ENCODE data around the gene ETHE1.

- TF ChIP-seq, protein P1, sequence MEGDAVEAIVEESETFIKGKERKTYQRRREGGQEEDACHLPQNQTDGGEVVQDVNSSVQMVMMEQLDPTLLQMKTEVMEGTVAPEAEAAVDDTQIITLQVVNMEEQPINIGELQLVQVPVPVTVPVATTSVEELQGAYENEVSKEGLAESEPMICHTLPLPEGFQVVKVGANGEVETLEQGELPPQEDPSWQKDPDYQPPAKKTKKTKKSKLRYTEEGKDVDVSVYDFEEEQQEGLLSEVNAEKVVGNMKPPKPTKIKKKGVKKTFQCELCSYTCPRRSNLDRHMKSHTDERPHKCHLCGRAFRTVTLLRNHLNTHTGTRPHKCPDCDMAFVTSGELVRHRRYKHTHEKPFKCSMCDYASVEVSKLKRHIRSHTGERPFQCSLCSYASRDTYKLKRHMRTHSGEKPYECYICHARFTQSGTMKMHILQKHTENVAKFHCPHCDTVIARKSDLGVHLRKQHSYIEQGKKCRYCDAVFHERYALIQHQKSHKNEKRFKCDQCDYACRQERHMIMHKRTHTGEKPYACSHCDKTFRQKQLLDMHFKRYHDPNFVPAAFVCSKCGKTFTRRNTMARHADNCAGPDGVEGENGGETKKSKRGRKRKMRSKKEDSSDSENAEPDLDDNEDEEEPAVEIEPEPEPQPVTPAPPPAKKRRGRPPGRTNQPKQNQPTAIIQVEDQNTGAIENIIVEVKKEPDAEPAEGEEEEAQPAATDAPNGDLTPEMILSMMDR (IDR thresholded peaks at IDR 0.05; ENCODE audit: low read depth, low read length) = no peak
- TF ChIP-seq MAX (IDR thresholded peaks at IDR 0.05; ENCODE audit: low read depth, low read length) (0 out of 2 replicates have a peak, but pooled peaks have one; percentile 5), POLR2A (IDR thresholded peaks at IDR 0.05; ENCODE audit: extremely low read depth, insufficient read length) (no peak)
These were observed 6.7 kb upstream of the ETHE1 start for GRCh38 chr19:43533546-43534304.

Data from NB4 (cell line).